NCI-H2029 treated with DMSO at 0.1 percent for 48 hours (cell line): ENCODE data around the gene RASGRP1.

ENCODE experiments used
- DNase-seq: peaks from one replicate; lab custom pipeline; 2025; lab: John Stamatoyannopoulos, UW

The RASGRP1 gene

DNA sequence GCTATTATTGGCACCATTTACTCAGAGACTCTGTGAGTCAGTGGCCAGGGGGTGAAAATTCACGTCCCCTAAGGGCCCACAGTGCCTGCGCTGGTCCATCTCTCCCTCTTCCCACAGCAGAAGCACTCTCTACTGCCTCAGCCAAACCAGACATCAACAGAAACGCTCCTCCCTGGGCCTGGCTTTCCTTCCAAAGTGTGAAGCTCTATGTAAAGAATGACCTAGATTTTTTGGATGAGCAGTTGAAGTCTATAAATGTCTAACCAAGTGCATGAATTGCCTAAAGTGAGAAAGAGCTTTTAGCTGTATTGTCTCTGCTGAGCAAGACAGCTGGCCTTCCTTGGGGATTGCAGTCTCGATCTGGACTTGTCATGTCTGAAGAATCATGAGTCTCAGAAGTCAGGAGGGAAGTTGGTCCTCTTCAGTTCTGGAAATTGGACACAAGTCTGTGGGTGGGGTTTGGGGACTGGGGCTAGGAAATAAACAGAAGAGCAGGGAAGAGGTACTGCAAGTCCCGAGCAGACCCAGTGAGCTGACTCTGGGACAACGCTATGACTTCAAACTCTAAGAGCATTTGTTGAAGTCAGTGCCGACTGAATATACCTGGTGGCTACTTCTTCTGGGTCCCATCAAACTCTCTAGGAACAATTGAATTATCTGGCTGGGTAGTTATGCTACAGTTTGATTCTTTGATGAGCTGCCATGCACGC, 29.0 kb downstream of the RASGRP1 start:
- no peak for DNase-seq

DNA sequence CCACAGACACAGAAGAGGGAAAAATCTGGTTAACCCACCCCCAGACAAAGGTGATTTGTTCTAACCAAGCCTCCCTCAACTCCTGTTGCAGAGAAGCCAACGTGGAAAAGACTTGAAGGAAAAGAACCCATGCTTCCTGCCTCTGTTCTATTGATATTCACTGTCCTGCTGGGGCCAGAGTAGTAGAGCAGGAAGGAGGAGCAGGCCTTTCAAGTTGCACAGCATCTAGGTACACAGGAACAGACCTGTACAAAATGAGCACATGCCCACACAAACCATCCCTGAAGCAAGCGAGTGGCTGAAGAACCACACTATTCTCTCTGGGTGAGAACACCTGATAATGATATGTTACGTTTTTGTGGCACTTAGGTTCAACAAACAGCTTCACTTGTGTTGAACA, 29.9 kb downstream of the RASGRP1 start:
- no peak for DNase-seq

DNA sequence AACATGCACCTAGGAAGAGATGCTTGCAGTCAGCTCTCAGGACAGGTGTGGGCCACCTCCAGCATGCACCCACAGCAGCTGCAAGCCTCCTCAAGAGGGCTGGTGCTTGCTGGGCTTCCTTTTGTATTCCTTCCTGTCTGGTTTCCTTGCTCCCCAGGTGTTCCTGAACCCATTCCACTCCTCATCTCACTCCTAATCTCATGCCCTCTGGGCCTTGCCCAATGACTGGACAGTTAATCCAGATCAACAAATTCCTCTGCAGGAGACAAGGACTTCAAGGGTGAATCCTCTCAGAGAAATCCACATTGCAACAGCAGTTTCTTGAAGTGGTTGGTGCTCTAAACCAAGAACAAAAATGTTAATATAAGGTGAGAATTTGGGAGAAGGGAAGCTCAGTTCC, 30.7 kb downstream of the RASGRP1 start:
- DNase-seq: no peak

DNA sequence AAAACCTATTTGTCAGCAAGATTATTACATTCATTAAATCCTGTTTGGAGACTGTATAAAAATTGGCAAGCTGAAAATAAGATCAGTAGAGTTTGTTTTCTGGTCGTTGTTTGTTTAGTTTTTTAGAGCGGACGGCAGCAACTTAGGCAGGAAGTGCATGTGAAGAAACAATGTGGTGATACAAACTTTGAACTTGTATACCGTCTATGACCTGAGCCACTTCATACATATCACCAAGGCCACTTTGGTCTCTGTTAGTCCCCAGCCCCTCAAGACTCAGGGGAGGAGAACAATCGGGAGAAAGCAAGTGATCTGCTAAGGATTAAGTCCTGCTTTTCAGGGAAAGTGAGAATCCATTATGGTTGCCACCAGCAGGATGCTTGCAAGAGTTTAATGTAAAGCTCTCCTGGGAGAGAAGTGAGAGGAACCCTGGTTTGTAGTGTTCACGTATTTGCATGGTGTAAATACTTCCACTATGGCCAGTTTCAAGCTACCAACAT, 31.1 kb downstream of the RASGRP1 start:
- no peak for DNase-seq

DNA sequence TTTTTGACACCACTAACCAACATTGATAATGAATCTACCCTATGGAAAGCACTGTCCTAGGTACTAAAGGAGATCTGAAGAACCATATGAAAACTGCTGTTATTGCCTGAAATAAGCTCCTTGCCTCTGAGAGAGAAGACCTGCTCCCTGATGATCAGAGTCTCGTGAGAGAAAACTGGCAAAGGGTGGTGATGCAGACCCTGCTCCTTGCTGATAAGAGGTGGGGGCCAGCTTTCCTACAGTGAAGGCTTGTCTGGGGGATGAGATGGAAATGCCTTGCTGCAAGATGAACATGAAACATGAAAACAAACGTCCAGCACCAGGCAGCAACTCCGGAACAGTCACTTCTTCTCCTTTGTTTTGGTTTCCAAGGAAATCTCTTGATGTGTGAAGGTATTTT, 31.9 kb downstream of the RASGRP1 start:
- no peak for DNase-seq

DNA sequence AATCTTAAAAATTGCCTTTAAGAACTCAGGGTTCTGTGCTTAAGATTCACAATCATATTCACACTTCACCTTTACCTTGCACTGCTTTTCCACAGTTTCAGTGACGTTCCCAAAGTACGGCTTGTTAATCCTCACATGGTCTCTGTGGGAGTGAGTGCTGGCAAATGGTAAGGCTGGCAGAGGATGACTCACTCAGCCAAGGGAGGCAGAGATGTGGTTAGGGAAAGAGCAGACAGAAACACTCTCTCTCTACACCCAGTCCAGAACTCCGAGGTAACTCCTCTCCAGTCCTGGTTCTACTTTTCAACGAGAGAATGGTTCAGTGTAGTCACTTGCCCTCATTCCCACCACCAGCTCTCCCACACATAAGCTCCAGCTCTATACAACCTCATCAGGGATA, 33.1 kb downstream of the RASGRP1 start:
- DNase-seq: no peak

DNA sequence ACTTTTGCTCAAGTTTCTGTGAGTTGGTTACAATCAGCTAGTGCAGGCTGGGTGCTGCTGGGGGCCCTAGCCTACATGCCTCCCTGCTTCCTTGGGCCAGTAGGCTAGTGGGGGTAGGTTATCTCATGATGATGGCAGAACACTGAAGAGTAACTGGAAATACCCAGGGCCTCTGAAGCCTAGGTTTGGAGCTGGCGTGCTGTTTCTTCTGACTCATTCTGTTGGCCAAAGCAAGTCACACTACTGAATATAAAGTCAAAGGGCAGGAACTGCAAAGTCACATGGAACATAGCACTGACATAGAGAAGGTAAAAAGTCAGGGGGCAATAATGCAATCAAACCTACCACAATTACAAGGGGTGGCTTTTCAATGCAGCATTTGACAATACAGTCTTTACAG, 34.5 kb downstream of the RASGRP1 start:
- no peak for DNase-seq

DNA sequence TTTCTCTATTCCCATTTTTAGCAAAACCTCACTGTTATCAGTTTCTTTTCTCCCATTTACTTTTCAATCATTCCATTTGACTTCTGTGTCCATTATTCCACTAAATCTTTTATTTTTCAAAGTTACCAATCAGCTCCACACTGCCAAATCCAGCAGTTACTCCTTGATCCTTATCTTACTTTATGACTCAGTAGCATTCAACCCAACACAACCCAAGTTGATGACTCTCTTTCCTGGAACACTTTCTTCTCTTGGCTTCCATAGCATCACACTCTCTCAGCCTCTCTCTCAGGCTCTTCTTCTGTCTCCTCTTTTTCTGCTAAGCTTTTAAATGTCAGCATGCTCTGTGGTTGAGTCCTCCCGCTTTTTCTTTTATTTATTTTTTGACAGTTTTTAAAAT, 36.3 kb downstream of the RASGRP1 start:
- no peak for DNase-seq

DNA sequence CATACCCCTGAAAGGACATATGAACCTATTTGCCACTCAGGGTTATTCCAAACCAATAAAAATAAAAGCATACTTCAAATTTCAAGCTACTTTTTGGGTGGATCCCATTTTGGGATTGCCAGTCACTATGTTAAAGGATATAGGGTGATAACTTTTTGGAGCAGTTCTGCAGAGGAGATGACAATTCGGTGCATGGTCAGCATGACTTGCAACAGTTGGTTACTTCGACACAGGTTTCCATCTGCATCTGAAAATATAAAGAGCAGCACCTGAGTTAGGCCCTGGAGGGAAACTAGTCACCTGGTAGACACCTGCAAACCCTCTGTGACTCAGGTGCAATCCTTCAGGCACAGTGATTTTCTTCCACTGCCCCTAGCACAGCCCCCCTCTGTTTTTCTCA, 38.5 kb downstream of the RASGRP1 start:
- DNase-seq: no peak

DNA sequence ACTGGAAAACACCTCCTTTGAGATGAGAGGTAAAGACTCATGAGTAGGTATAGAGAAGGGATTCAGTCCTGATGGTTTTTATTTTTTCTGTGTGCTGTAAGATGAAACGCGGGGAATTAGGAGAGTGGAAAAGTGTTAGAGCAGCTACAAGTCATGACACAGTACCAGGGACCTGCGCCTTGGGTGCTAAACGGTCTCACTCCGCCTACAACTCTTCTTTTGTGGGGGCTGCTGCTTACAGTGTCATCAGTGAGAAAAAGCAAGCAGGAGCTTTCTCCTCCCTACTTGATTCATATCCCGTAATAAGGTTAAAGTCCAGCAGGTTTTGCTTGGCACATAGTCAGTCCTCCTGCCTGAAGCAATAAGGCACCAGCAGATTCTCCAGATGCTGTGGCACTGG, 39.1 kb downstream of the RASGRP1 start:
- no peak for DNase-seq

DNA sequence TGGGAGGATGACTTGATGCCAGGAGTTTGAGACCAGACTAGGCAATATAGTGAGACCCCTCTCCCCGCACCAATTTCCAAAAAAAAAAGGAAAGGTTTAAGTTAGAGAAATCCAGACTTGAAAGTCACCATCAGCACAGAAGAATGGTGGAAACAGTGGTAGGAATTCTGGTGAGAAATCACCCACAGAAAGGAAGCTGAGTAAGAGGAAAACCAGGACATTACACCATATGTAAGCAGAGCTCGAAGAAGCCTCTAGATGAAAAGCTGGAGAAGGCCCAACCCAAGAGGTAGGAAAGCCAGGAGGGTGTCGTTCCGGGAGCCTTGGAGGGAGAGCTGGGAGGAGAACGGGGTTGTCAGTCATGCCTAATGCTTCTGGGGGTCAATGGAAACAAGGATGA, 40.5 kb downstream of the RASGRP1 start:
- no peak for DNase-seq

DNA sequence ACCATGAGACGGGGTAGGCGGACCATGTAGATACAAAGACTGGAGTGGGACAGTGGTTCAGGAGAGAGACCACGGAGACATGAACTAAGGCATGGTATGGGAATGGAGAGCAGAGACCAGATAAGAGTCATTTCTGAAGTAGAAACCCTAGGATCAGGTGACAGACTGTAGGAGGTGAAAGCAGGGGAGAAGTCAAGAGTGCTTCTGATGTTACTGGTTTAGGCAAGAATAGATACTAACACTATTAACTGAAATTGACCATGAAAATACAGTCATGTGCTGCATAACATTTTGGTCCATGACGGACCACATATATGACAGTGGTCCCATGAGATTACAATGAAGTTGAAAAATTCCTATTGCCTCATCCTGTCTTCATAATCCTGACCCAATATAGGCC, 41.7 kb downstream of the RASGRP1 start:
- DNase-seq: no peak

DNA sequence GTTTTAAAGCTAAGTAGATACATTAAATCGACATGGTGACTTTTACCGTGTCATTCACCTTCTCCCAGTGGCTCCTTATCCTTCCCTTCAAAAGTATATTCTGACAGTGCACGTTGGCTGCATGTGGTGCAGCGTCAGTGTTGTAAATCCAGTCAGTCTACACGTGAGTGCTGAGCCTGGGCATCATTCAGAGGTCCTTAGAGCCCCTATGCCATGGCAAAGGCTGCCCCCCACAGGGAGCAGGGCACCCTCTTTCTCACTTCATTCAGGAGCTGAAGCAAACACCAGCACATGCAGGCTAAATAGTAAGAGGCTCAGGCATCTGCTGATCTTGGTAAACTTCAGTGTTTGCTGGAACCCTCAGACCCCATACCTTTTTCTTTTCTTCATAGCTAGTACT, 43.3 kb downstream of the RASGRP1 start:
- no peak for DNase-seq

DNA sequence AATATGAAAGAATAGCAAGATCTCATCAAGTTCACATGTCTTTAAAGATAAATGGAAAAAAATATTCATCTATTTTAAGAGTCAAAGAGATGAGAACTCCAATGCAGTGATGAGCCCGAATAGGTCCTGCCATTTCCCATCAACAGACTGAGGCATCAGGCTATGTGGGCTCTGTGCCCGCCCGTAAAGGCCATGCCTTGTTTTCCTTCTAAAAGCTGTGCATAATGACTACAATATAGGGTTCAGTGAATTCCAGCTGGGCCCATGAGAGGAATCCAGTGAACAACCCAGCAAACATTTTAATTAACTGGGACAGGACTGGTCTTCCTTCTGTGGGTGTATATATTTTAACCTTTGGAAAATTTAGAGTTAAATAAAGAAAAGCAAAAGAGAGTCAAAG, 44.6 kb downstream of the RASGRP1 start:
- no peak for DNase-seq

DNA sequence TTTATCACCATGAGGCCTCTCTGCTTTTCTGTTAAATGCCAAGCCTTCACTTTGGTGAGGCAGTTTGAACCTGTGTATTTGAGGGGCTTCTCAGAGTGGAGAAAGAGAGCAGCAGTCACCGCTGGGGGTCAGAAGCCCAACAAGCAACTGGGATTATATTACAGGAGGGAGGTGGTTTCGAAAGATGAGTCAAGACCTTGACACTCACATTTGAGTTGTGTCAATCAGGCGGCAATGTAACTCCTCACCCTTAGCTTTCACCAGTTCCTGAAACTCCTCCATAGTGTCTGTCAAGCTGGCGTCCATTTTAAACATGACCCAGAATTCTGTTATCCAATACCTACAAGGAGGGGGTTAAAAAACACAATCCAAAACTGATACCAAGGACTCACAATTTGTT, 46.5 kb downstream of the RASGRP1 start:
- DNase-seq: no peak

DNA sequence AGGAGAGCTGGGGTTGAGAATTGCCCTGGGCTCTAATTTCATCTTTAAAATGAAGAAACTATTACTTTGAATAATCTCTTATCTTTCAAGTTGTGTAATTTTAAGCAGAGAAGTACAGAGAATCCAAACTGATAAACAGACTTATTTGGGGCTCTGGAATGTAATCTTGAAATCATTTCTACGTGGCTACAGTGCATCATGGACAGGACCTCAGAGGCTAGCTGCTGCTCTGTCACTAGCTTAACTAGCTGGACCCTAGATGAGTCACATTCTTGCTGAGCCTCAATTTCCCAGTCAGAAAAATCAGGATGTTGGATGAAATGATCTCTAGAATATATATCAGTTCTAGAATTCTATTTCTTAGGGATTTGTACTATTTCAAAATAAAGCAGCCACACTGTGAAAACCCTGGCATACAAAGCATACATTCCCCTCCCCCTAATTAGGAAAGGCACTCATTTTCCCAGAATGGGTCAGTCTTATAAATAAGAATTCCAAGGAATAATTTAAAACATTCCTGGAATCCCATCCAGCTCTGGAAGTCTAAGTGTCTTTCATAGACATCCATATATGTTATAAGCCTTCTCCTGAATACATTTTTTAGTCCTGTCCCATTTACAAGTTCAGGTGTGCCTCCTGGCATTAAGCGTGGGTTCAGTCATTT, 47.2 kb downstream of the RASGRP1 start:
- no peak for DNase-seq

DNA sequence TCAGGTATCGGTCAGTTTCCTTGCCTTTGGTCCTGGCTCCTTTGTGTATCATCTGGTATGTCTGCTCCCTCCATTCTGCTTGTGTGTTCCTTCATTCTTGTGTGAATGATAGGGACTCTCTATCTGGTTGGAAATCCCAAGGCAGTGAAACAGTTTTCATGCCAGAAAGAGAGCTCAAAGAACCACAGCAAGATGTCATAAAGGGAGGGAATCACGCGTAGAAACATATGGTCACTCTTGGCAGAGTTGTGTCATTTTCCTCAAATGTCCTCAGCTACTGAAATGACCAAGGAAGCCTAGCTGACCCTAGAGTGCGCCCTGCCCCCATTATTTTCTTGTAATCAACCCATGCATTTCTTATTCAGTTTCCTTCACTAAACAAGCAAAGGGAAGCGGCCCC, 48.0 kb downstream of the RASGRP1 start:
- DNase-seq: no peak

DNA sequence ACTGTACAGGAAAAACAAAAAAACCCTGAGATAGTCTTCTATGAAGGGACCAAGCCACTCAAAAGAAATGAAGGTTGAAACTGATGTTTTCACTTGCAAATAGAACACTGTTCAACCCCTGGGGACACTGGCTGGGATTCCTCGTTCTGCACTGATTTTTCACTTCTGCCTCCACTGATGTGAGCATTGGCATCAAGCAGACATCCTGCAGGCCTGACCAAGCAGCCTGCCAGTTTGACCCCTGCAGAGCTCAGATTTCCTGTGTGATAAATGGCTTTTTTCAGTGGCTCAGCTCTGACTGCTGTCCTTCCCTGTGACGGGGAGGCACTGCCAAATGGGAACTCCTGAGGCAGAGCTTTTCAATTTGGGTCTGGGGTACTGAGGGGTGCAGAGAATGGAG, 50.0 kb downstream of the RASGRP1 start:
- no peak for DNase-seq

DNA sequence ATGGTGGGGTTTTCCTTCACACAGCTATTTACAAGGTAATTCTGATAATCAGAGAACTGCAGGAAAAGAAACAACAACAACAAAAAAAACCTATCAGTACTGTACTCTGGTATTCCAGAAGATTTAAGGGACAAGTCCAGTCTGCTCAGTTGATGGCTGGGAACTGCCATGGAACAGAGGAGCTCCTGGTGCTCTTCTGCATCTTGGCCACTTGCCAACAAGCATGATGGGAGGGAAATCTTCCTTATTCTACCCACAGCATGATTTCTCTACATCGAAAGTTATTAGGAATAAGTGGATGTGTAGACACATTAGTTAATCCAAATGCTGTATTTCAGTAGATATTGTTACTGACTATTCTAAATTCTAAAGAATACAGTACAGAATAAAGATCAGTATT, 51.7 kb downstream of the RASGRP1 start:
- no peak for DNase-seq

DNA sequence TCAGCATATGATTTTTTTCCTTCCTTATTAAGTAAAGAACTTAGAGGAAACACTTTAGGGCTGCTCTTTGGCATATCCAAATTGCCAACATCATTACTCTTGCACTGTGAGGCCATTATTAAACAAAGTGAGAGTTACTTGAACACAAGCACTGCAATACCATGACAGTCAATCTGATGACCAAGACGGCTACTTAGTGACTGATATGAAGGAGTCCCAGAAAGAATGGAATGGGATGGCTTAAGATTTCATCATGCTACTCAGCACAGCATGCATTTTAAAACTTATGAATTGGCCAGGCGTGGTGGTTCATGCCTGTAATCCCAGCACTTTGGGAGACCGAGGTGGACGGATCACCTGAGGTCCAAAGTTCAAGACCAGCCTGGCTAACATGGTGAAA, 55.5 kb downstream of the RASGRP1 start:
- DNase-seq: no peak

DNA sequence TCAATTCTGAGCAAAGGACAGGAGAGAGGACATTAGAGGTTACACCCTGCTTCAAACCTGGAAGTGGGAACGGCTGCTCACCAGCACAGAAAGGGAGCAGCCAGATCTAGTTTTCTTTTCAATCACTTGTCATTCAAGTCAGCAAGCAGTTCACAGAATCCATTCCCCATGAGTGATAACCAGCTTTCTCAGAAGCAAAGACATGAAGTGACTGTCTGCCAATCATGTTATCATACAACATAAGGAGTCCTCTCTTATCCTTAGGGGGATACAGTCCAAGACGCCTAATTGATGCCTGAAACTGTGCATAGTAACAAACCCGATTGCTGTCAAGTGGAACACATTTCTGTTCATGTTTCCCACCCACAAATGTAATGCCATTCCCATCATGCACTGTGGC, 56.0 kb downstream of the RASGRP1 start:
- DNase-seq: no peak

DNA sequence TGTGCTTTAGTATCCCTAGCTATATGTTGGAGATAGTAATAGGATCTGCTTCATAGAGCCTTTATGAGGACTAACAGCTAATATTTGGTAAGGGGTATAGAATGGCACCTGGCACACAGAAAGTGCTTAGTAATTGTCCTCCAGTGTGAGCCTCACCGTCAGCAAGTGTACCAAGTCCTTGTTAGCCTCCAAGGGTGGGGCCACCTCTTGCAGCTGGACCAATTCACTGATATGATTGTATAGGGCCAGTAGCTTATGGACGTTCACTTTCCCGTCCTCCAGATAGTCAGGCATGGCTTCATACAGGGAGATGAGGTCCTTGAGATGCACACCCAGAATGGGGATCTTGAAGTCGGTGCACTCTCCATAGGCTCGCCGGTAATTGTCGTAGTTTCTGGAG, 57.0 kb downstream of the RASGRP1 start:
- DNase-seq: no peak

DNA sequence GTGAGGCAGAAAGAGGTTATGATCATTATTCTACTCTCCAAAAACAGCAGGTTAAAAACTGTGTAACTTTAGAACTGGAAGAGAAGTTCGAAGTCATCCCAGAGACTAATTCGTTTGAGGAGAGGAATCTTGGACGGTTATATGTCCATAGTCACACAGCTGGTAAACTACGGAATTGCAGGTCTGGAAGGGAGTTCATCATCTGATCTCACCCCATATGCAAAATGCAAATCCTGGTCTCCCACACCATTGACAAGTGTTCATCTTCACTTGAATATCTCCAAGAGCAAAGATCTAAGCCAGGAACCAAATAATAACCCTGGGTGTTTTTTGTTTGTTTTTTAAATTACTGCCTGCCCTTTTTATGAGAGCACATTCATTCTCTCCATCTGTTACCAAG, 57.6 kb downstream of the RASGRP1 start:
- no peak for DNase-seq
